ENCODE data around the gene PAIP1. TPM values are rescaled to one million over a fixed set of nuclear protein-coding genes. Genes with fewer than 3 reads are reported as not detected.
"Not testable (repeated sequence)": the region's sequence is repeated elsewhere in the genome, so short reads cannot be mapped to it uniquely, and the experiment has no call there.

The PAIP1 gene
- total RNA-seq, 1 experiment from 2014 or later: 162 TPM

DNA sequence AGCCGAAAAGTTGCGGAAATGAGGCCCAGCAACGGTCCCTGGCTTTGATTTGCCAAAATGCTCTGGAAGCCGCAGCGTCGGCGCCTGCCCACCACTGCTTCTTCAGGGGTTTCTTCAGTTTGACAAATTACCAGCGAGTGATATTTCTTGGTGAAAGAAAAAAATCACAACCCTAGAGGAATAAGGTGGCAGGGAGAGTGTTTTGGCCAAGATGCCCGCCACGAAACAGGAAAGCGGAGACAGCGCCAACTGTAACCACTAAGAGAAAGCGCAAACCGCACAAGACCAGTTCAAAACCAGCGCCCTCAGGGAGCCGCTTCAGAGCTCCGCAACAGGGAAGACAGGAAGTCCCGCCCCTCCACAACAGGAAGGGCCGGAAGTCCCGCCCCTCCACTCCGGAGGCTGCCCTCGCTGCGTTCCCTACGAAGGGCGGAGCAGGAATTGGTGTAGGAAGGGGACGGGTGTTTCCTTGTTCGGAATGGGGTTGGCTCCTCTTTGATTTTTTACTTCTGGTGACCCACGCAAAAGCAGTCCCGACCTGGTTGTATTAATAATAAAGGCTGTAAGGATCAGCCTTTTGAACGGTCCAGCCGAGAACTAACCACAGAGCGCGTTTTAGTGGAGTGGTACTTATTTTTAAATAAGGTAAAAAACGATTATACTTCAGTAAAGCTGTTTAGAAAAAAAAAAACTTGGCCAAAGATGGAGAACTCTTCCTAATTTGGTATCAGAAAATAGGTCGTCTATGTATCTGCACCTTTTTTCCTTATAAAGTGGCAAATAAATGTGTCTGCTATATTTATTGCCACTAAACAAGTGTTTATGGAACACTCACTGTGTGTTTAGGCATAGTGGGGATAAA, 41.8 kb downstream of the PAIP1 start, which contains the start of gene C5orf34:
Gene C5orf34, minus strand, starts transcription at position 333 of the 862 bp plus-strand sequence. CDS start 5,809 bp downstream, outside the sequence.
- DNase-seq: peak; percentile 98
- Histone ChIP-seq H3K27me3 (no peaks in the 10 kb centered on the region), H3K4me1 (peaks cover 6% of the 10 kb centered on the region; the same call in 1 of the 2 replicates), H3K36me3 (no peaks in the 10 kb centered on the region), H3K9me3 (replicated peaks) (no peaks in the 10 kb centered on the region), H3K4me3 (peak within 1 kb of the TSS; percentile 72), H3K27ac (peak within 1 kb of the TSS; percentile 88)

DNA sequence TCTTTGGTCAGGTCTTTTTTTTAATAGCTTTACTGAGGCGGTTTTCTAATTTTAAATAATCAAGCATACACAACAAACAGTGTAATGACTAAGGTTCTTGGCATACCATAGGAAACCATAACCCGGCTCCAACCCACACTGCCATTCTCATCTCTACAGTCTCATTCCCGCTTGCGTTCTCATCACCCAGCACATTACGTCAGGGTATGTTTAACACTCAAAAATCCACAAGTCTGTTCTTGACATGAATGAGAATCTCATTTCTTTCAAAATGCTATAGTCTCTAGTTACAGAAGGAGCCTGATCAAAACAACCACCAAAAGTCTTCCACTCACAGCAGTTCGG, 42.4 kb downstream of the PAIP1 start:
- Histone ChIP-seq H3K4me1 (peaks cover 6% of the 10 kb centered on the region; the same call in 1 of the 2 replicates), H3K27me3 (no peaks in the 10 kb centered on the region), H3K27ac (peak overlapping the region; percentile 88), H3K36me3 (no peaks in the 10 kb centered on the region), H3K9me3 (replicated peaks) (no peaks in the 10 kb centered on the region), H3K4me3 (peak overlapping the region; percentile 72)
- DNase-seq: no peak

DNA sequence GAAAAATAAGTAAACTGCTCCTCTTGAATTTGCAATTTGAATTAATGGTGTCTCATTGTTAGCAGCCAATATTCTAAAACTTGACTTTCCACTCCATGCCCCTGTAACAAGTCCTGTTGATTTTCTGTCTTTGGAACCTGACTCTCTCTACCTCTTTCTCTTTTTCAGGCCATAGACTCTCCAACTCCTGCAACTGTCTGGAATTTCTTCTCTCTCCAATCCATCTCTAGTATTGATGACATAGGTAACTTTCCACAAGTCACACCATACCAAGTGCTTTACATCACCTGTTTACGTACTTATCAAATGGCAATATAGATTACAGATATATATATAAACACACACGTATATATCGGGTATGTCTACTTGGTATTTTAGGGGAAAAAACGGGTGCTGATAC, 42.9 kb downstream of the PAIP1 start:
- H3K27ac ChIP-seq: peak overlapping the region; percentile 88
- peak overlapping the region; percentile 72 for H3K4me3 ChIP-seq
- 0 out of 2 replicates have a peak, but pooled peaks cover 4% of the 10 kb centered on the region for H3K36me3 ChIP-seq
- peaks cover 6% of the 10 kb centered on the region; the same call in 1 of the 2 replicates for H3K4me1 ChIP-seq
- no peaks in the 10 kb centered on the region for H3K27me3 ChIP-seq
- peak in 1 of 2 experiments; percentile 18 for DNase-seq
- no peaks in the 10 kb centered on the region for H3K9me3 ChIP-seq (replicated peaks)

DNA sequence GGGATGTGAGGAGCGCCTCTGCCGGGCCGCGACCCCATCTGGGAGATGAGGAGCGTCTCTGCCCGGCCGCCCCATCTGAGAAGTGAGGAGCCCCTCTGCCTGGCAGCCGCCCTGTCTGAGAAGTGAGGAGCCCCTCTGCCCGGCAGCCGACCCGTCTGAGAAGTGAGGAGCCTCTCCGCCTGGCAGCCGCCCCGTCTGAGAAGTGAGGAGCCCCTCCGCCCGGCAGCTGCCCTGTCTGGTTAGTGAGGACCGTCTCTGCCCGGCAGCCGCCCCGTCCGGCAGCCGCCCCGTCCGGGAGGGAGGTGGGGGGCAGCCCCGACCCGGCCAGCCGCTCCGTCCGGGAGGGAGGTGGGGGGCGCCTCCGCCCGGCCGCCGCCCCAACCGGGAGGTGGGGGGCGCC, 45.8 kb downstream of the PAIP1 start:
- peaks cover 22% of the 10 kb centered on the region for H3K36me3 ChIP-seq
- not testable (repeated sequence) for DNase-seq; H3K4me3 ChIP-seq; H3K4me1 ChIP-seq; H3K27me3 ChIP-seq; H3K9me3 ChIP-seq (replicated peaks); H3K27ac ChIP-seq

DNA sequence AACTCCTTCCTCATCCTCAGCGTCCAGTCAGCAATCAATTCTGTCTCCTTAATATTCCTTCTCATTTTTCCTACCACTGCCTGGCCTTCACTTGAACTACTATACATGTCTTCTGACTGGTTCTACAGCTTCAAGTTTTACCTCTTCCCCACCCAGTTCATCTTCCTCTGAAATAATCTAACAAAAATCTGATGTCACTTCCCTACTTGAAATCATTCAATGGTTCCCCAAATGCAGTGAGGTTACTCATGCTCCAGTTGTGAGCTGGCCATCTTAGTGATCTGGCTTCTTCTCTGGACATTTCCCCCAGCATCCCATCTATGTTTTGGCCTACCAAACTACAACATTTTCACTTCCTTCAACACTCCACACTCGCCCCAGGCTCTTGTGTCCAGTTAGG, 58.3 kb downstream of the PAIP1 start:
- Histone ChIP-seq H3K36me3 (peaks cover 23% of the 10 kb centered on the region), H3K4me3 (no peak overlapping the region), H3K27ac (no peak overlapping the region), H3K27me3 (no peaks in the 10 kb centered on the region), H3K4me1 (no peaks in the 10 kb centered on the region), H3K9me3 (replicated peaks) (no peaks in the 10 kb centered on the region; the same call in 1 of the 2 replicates)
- no peak for DNase-seq

DNA sequence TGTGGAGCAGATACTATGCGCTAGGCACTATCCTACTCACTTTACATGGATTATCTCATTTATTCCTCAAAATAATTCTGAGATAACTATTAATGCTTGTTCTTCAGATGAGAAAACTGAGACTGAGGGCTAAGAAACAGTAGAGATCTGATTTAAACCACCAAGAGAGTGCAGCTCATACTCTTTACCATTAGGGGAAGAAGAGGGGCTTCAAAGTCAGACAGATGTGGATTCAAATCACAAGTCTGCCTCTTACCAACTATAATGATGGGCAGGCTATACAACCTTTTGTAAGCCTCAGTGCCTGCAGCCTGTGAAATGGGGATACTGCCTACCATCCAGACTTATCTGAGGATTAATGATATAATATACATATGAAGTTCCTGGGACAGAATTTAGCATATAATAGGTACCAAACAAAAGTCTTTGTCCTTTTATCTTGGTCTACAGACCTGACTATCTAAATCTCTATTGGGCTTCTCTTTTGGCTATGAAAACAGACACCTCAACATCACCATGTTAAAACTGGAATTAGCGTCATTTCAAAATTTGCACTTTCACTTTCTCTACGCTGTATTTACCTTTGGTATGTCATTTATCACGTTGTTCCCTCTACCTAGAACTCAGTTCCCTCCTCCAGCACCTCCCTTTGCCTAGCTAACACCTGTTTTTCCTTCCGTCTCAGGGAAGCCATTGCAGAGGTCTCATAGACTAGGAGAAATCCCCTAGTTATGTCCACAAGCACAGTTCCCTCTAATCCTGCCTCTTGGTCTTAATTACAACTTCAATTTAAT, 59.4 kb downstream of the PAIP1 start:
- no peak for DNase-seq
- Histone ChIP-seq H3K9me3 (replicated peaks) (no peaks in the 10 kb centered on the region; the same call in 1 of the 2 replicates), H3K4me1 (no peaks in the 10 kb centered on the region), H3K36me3 (peaks cover 23% of the 10 kb centered on the region), H3K4me3 (no peak overlapping the region), H3K27ac (no peak overlapping the region), H3K27me3 (no peaks in the 10 kb centered on the region)

DNA sequence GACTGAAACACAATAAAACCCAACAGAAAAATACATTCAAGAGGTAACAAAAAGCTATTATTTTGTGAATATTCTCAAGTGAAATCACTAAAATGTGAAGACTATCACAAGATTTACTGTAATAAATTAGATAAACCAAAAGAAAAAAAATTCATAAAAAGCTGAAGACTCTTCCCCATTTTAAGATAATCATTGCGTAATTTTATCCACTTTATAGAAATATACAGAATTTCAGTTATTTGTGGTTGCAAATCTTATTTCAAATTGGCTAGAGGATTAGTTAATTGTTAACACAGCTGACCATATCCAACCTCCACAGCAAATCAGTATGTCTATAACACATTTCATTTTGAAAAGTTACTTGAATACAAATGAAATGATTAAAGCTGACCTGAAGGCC, 65.6 kb downstream of the PAIP1 start:
- no peaks in the 10 kb centered on the region for H3K27me3 ChIP-seq
- no peak overlapping the region for H3K27ac ChIP-seq
- no peak for DNase-seq
- H3K4me1 ChIP-seq: no peaks in the 10 kb centered on the region
- no peak overlapping the region for H3K4me3 ChIP-seq
- peaks cover 32% of the 10 kb centered on the region for H3K36me3 ChIP-seq
- H3K9me3 ChIP-seq (replicated peaks): no peaks in the 10 kb centered on the region

DNA sequence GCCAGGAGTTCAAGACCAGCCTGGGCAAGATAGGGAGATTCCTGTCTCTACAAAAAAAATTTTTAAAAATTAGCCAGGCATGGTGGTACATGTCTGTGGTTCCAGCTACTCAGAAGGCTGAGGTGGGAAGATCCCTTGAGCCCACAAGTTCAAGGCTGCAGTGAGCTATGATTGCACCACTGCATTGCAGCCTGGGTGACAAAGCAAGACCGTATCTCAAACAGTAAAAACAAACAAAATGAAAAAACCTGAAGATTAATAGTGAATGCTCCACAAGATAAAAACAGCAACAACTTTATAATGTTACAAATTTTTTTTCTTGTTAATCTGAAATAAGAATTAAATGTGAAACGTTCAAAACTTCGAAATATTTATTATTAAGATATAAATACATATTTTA, 70.5 kb downstream of the PAIP1 start:
- Histone ChIP-seq H3K36me3 (peaks cover 26% of the 10 kb centered on the region), H3K27ac (no peak overlapping the region), H3K9me3 (replicated peaks) (no peaks in the 10 kb centered on the region), H3K27me3 (no peaks in the 10 kb centered on the region), H3K4me3 (no peak overlapping the region), H3K4me1 (peaks cover 4% of the 10 kb centered on the region; the same call in 1 of the 2 replicates)
- no peak for DNase-seq

DNA sequence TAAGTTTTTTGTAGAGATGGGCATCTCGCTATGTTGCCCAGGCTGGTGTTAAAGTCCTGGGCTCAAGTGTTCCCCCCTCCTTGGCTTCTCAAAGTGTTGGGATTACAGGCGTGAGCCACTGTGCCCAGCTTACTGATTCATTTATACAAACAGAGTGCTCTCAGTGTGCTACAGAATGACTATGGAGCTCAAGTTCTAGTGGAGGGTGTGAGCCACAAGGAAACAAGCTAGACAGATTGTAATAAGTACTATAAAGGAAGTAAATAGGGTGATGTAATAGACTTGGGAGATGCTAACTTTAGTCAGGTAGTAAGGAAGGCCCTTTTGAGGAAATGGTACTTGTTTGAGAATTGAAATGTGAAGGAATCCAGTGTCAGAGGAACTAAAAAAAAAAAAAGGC, 71.5 kb downstream of the PAIP1 start:
- Histone ChIP-seq H3K27ac (no peak overlapping the region), H3K9me3 (replicated peaks) (no peaks in the 10 kb centered on the region), H3K27me3 (no peaks in the 10 kb centered on the region), H3K4me3 (no peak overlapping the region), H3K4me1 (peaks cover 4% of the 10 kb centered on the region; the same call in 1 of the 2 replicates), H3K36me3 (peaks cover 20% of the 10 kb centered on the region)
- DNase-seq: no peak

DNA sequence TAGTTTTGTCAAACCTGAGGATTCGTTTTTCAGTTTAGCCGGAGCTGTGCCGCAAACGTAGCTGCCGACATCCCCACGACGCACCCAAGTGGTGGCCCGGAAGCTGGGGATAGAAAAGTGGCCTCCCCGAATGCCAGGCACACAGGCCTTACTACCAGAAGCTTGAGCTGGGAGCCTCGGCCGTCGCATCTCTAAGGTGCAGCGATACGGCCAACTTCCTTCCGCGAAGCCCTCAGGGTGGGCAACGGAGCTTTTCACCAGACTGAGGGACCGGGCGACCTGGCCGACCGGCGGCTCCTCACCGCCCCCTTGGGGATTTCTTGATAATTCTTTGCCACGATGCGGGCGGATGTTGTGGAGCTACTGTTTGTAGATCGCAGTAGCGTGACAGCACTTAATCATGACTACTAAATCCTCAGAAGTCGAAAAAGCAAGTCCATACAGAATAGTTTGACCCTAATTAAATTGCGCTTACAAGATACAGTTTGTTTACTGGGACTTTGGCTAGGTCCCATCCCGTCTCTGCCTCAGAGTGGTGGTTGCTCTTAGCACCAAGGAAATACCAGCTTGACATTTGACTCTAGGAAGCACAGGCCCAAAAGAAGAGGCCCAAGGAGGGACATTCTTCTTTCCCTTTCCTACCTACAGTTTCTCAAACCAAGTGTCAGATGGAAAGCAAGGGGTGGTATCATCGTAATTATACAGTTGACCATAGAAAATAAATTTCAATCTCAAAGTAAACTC, 72.6 kb downstream of the PAIP1 start:
- H3K4me3 ChIP-seq: peak overlapping the region; percentile 78
- peaks cover 4% of the 10 kb centered on the region; the same call in 1 of the 2 replicates for H3K4me1 ChIP-seq
- peak overlapping the region; percentile 85 for H3K27ac ChIP-seq
- H3K36me3 ChIP-seq: peaks cover 10% of the 10 kb centered on the region
- peak; percentile 85 to 91 for DNase-seq
- no peaks in the 10 kb centered on the region for H3K9me3 ChIP-seq (replicated peaks)
- H3K27me3 ChIP-seq: no peaks in the 10 kb centered on the region

DNA sequence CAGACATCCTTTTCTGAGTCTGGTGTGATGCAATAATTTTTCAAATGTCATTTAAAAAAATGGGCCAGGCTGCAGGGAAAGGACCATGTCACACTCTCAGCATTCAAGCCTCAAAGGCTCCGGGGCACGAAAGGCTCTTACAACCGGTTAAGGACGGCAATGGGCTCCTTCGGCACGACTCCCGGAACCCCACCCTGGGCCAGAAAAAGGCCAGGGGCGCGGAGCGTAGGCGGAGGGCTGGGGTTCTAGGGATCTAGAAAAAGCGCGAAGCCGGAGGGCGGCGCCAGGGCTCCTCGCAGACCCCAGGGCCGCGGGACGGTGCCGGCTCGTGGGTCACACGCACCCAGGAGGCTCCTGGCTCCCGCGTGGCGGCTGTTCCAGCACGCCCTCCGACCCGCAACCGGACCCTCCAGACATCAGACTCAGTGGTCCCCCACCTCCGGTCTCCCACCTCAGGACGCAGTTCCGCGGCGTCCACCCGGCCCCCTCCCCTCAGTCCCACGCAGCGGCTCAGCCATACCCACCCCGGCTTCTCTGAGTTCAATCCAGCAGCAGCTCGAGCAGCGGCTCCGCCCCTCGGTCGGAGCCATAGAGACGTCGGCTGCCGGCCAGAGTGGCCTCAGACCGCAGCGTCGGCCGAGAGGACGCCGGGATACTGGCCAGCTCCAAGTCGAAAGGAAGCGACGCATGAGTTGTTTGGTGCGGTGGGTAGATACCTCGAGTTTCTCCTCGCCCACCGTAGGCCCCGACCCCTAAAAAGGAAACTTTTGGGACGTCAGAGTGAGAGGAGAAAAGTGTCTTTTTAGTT, 73.4 kb downstream of the PAIP1 start, which contains the start of gene TMEM267:
Gene TMEM267, minus strand, starts transcription at position 568 of the 808 bp plus-strand sequence. CDS start 29,896 bp downstream, outside the sequence.
- peak within 1 kb of the TSS; percentile 78 for H3K4me3 ChIP-seq
- DNase-seq: peak; percentile 93 to 97
- peak within 1 kb of the TSS; percentile 85 for H3K27ac ChIP-seq
- H3K27me3 ChIP-seq: no peaks in the 10 kb centered on the region
- no peaks in the 10 kb centered on the region for H3K9me3 ChIP-seq (replicated peaks)
- H3K36me3 ChIP-seq: peaks cover 6% of the 10 kb centered on the region
- peaks cover 4% of the 10 kb centered on the region; the same call in 1 of the 2 replicates for H3K4me1 ChIP-seq

DNA sequence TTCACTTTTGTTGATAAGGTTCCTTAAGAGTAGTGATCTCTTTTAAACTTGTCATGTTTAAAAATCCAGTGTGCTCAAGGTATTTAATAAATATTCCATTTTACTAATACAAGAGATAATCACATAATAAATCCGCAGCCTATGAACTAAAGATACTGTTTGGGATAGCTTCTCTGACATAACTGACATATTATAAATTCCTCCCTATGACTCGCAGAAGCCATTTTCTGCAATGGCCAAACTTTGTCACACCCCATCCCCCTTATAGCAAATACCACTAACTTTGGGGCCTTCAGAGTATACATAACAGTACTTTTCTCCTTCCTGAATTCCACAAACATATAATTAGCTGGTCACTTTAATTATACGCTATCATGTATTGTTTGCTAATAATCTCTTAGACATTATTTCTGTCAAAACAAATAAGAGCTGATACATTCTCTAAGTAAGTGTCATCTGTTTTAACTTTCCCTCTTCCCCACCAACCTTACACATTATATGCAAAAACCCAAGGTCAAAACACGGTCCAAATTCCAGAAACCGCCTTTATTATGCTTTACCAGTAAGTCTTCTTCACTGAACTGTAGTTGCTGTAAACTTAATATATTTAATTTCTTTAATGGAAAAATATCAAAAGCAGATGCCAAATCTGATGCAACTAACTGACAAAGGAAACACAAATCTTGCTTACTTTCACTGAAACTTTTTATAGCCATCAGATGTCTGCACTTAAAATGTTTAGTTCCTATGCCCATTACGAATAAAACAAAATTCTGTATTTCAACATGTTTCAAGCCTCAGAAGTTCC, 74.2 kb downstream of the PAIP1 start:
- Histone ChIP-seq H3K9me3 (replicated peaks) (no peaks in the 10 kb centered on the region), H3K4me3 (peak overlapping the region; percentile 78), H3K36me3 (peaks cover 2% of the 10 kb centered on the region; the same call in 1 of the 2 replicates), H3K27me3 (no peaks in the 10 kb centered on the region), H3K27ac (peak overlapping the region; percentile 85), H3K4me1 (peaks cover 4% of the 10 kb centered on the region; the same call in 1 of the 2 replicates)
- peak in 1 of 2 experiments; percentile 9 for DNase-seq

All from SJCRH30 (cell line).